GM12878 (cell line): ENCODE results near the gene SLC9A7. TPM values are rescaled to one million over a fixed set of nuclear protein-coding genes. Genes with fewer than 3 reads are reported as not detected.

Experiments
- ATAC-seq: fragments of 200-7000 bp; cut with Tn5 transposase; 3 replicates; pipeline ENCODE4 v1.9.1; 2020; ENCODE audit warnings: mild to moderate bottlenecking, moderate library complexity
- BruUV-seq: library from RNA; stranded (reverse); fragments of 400-500 nt; replicated peaks from 2 replicates; lab custom pipeline; 2021; lab: Mats Ljungman, UMichigan
- CTCF ChIA-PET: fragments of 300-600 bp; sonication (Branson Sonifier 250); formaldehyde crosslinking; extraction: SDS; loops from one replicate; lab custom pipeline; 2021; ENCODE audit warnings: inconsistent platforms; lab: Yijun Ruan, JAX
- POLR2A ChIA-PET: fragments of 350-600 bp; formaldehyde crosslinking; extraction: SDS; loops from one replicate; lab custom pipeline; 2021; ENCODE audit warnings: inconsistent platforms; lab: Charles Lee
- RAD21 ChIA-PET: fragments of 300-600 bp; sonication (Branson Sonifier 250); formaldehyde crosslinking; loops from one replicate; lab custom pipeline; 2023; ENCODE audit warnings: antibody characterized with exemption; ENCODE audit not compliant: unreplicated experiment; lab: Charles Lee
- SMC1A ChIA-PET: fragments of 300-600 bp; sonication (Branson Sonifier 250); formaldehyde crosslinking; loops from one replicate; lab custom pipeline; 2023; ENCODE audit not compliant: unreplicated experiment, uncharacterized antibody; lab: Charles Lee
- DNase-seq: peaks from one replicate; pipeline ENCODE4 v3.0.0-alpha.2; 2011; ENCODE audit warnings: low read depth, low spot score
- FAIRE-seq: peaks from 3 replicates; lab custom pipeline; 2011; peaks lifted over from hg19 to GRCh38; lab: Jason Lieb, UNC
- H2AFZ ChIP-seq: 2 replicates; pipeline ENCODE4 v1.6.0; 2011; ENCODE audit warnings: low read depth, low read length, control low read depth; ENCODE audit not compliant: control insufficient read depth
- H3K27ac ChIP-seq: 2 replicates; pipeline ENCODE4 v1.5.1; 2011; ENCODE audit warnings: control low read depth; ENCODE audit not compliant: control insufficient read depth, insufficient read depth
- H3K27me3 ChIP-seq, 2 experiments: replicated peaks in 1 of 2; 2 replicates each; pipeline versions ENCODE4 v1.6.0 to v1.6.1; 2011; ENCODE audit warnings: low read length in 1 of 2; ENCODE audit not compliant: control insufficient read depth in 2 of 2, insufficient read depth in 2 of 2
- H3K36me3 ChIP-seq, 2 experiments: 2 replicates each; pipeline ENCODE4 v1.5.1; 2011; ENCODE audit warnings: low read length in 1 of 2; ENCODE audit not compliant: control insufficient read depth in 2 of 2, insufficient read depth in 2 of 2
- H3K4me1 ChIP-seq: 2 replicates; pipeline ENCODE4 v1.6.1; 2011; ENCODE audit warnings: mild to moderate bottlenecking, low read length, moderate library complexity, mixed read lengths; ENCODE audit not compliant: control insufficient read depth, insufficient read depth
- H3K4me2 ChIP-seq: 2 replicates; pipeline ENCODE4 v1.6.0; 2011; ENCODE audit warnings: control low read depth; ENCODE audit not compliant: control insufficient read depth, insufficient read depth
- H3K4me3 ChIP-seq: fragments of 200-600 bp; sonication (generic); 2 replicates; pipeline ENCODE4 v1.5.1; 2016
- H3K79me2 ChIP-seq: 2 replicates; pipeline ENCODE4 v1.6.0; 2011; ENCODE audit warnings: low read length; ENCODE audit not compliant: control insufficient read depth, insufficient read depth
- H3K9ac ChIP-seq: 2 replicates; pipeline ENCODE4 v1.8.0; 2011; ENCODE audit warnings: low read length, control low read depth, mixed read lengths; ENCODE audit not compliant: control insufficient read depth, insufficient read depth
- H3K9me3 ChIP-seq: replicated peaks from 3 replicates; pipeline ENCODE4 v1.5.1; 2011; ENCODE audit warnings: mild to moderate bottlenecking, low read length; ENCODE audit not compliant: control insufficient read depth, insufficient read depth
- H4K20me1 ChIP-seq: 2 replicates; pipeline ENCODE4 v1.6.0; 2011; ENCODE audit not compliant: control insufficient read depth, insufficient read depth
- CHD4 ChIP-seq: fragments of 200-600 bp; sonication (generic); IDR thresholded peaks from 2 replicates; pipeline ENCODE4 v1.6.1; 2016; ENCODE audit warnings: mild to moderate bottlenecking
- GATAD2B ChIP-seq: fragments of 450-650 bp; conservative IDR thresholded peaks from 2 replicates; pipeline ENCODE4 v1.6.1; 2017; ENCODE audit warnings: low read depth, mild to moderate bottlenecking, moderate library complexity
- HDAC6 ChIP-seq: fragments of 200-600 bp; sonication (generic); IDR thresholded peaks from one replicate; pipeline ENCODE4 v1.8.0; 2017; ENCODE audit warnings: antibody characterized with exemption; ENCODE audit not compliant: unreplicated experiment
- MYC ChIP-seq: IDR thresholded peaks from 2 replicates; pipeline ENCODE4 v1.6.1; 2011; ENCODE audit warnings: mild to moderate bottlenecking, low read length, moderate library complexity, inconsistent platforms; ENCODE audit not compliant: insufficient read depth, insufficient replicate concordance, insufficient read length, severe bottlenecking
- NR2F1 ChIP-seq: fragments of 450-650 bp; conservative IDR thresholded peaks from 2 replicates; pipeline ENCODE4 v1.6.1; 2017; ENCODE audit warnings: mild to moderate bottlenecking
- SMARCA5 ChIP-seq: fragments of 450-650 bp; IDR thresholded peaks from 2 replicates; pipeline ENCODE4 v1.6.1; 2017; ENCODE audit warnings: mild to moderate bottlenecking
- SPI1 ChIP-seq: IDR thresholded peaks from 2 replicates; pipeline ENCODE4 v1.6.1; 2011; ENCODE audit warnings: low read depth, mild to moderate bottlenecking, low read length, moderate library complexity, borderline replicate concordance; ENCODE audit not compliant: insufficient read depth
- YBX1 ChIP-seq: fragments of 450-650 bp; IDR thresholded peaks from 2 replicates; pipeline ENCODE4 v1.6.1; 2016; ENCODE audit warnings: antibody characterized with exemption
- WGBS: methylation state at CpG from one replicate; pipeline ENCODE4 v1.1.6; 2016; ENCODE audit warnings: low lambda C conversion rate; ENCODE audit not compliant: insufficient replicate concordance, insufficient coverage; ENCODE audit errors: missing lambda C conversion rate; 5-methylcytosine and 5-hydroxymethylcytosine counted together
- in situ Hi-C: fragments of 300-500 bp; cut with MboI; formaldehyde crosslinking; loops from 9 replicates; pipeline ENCODE4 v1.14.3; 2018; ENCODE audit warnings: mixed read lengths
- intact Hi-C: fragments of 100-400 bp; cut with micrococcal nuclease; formaldehyde crosslinking; loops from one replicate; pipeline ENCODE4 v1.14.2; 2022; ENCODE audit not compliant: unreplicated experiment
- polyA plus RNA-seq, 11 experiments: library from polyadenylated mRNA; depleted of rRNA in 4 of 11; unstranded in 6 of 11; stranded (reverse) in 5 of 11; fragments of >200 nt; fragmentation: Nextera tagmentation in 4 of 11; fragmentation: Illumina TruSeq in 1 of 11; extraction: Ambion mirVana in 4 of 11; extraction: Trizol in 1 of 11; gene quantifications; 1 replicate in 1 of 11; 2 replicates in 10 of 11; pipeline versions ENCODE4 v1.2.1 to v1.2.3, GENCODE V29; 2011 to 2016; ENCODE audit warnings: inconsistent platforms in 2 of 11, missing spikeins in 2 of 11, low read depth in 1 of 11
- total RNA-seq, 4 experiments: library from RNA; depleted of rRNA in 3 of 4; stranded (reverse); fragments of >200 nt in 3 of 4; fragmentation: Illumina TruSeq in 1 of 4; extraction: Trizol in 1 of 4; gene quantifications; 2 replicates each; pipeline versions ENCODE4 v1.2.1 to v1.2.3, GENCODE V29; 2013 to 2021

Gene SLC9A7
- total and polyA plus RNA-seq, 10 of the 15 experiments (the other 5 are each of a cell fraction or from before 2014, with no cell fraction given), result 5.0 to 62.8 (median 30.5) TPM

GRCh38 chrX:46678232-46678631 lies 80.7 kb downstream of the SLC9A7 start:
- RAD21 ChIA-PET, result no interaction called here
- peaks cover 4% of the 10 kb centered on the region for H3K79me2 ChIP-seq
- H3K4me3 ChIP-seq, result no peak overlapping the region
- TF ChIP-seq HDAC6, result no peak
- TF ChIP-seq, all 136 proteins: peak for 0
- no peak overlapping the region for H3K4me2 ChIP-seq
- no peak overlapping the region for H3K27ac ChIP-seq
- WGBS, result 100% methylated on average over 2 of the region's 2 CpGs
- no peak for ATAC-seq
- H3K9ac ChIP-seq, result no peak overlapping the region
- no peak for DNase-seq
- POLR2A ChIA-PET, result no interaction called here
- no peaks in the 10 kb centered on the region for H3K27me3 ChIP-seq
- H3K36me3 ChIP-seq, result peaks cover 0 to 2% of the 10 kb centered on the region in 2 experiments; a peak in 1 of 4 replicates
- FAIRE-seq, result no peak
- no peaks in the 10 kb centered on the region; the same call in 2 of the 3 replicates for H3K9me3 ChIP-seq
- CTCF ChIA-PET, result interaction anchor here (0.9 to 1.4 kb wide), 2 partner anchors 24 to 118 kb away, joined by 3 to 4 read pairs; no protein-coding TSS in a partner anchor
- in situ Hi-C loops, result no loop called here
- SMC1A ChIA-PET, result interaction anchor here (1.3 kb wide), 1 partner anchor 16 kb away, joined by 4 read pairs; no protein-coding TSS in a partner anchor
- no TSS peak for BruUV-seq
- intact Hi-C loops, result no loop called here
- H2AFZ ChIP-seq, result no peak overlapping the region
- no peaks in the 10 kb centered on the region for H4K20me1 ChIP-seq
- H3K4me1 ChIP-seq, result peaks cover 6% of the 10 kb centered on the region

DNA sequence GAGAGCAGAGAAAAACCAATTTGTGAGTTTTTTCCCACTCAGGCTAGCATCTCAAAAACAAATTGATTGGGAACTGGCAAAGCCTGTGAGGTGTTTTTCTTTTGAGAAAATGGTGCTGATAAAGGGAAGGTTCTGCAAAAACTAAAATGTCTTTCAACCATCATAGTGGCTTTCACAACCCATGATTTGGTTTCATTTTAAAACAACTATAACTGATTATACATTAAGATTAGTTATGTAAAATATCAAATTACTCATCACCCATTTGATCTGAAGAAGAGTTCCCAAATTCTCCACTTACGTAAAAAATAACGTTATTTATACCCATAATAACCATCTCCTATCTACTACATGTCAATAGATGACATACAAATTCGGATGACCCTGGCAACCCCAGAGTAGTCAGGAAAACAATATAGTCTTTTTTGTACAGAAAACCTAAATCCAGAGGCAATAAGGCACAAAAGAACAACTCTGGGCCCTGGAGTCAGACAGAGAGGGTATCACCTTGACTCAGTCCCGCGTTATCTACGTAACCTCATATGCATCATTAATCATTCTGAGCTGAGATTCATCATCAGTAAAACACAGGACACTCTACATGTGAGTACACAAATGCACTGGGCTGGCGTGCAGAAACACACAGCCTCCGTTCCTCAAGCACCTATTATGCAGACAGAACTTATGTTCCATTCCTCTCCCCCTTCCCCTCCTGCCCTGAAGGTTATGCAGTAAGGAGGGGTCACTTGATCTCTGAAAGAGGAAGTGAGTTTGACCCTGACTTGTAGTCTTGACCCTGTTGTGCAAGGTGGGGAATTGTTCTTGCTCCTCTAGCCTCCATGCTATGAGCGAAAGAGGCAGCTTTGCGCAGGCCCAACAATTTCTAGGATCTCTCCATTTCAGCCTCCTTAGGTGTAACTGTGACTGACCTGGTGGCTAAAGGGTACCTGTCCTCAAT lies 82.2 kb downstream of the SLC9A7 start:
- Histone ChIP-seq H2AFZ (no peak overlapping the region), H3K36me3 (peaks cover 2% of the 10 kb centered on the region in 2 experiments; a peak in 3 of 4 replicates), H4K20me1 (no peaks in the 10 kb centered on the region), H3K4me3 (no peak overlapping the region), H3K4me1 (peaks cover 4% of the 10 kb centered on the region; the same call in 1 of the 2 replicates), H3K27me3 (no peaks in the 10 kb centered on the region)
- 41% methylated on average over 10 of the region's 10 CpGs for WGBS
- ATAC-seq (peak; percentile 57), DNase-seq (no peak), FAIRE-seq (no peak)
- ChIA-PET RAD21 (interaction anchor here (1.3 kb wide), 1 partner anchor 10 kb away, joined by 3 read pairs; no protein-coding TSS in a partner anchor), SMC1A (interaction anchor here (1.3 kb wide), 1 partner anchor 15 kb away, joined by 3 read pairs; no protein-coding TSS in a partner anchor)
- intact Hi-C loops, result no loop called here
- in situ Hi-C loops, result no loop called here
- BruUV-seq, result no TSS peak
- no peak for TF ChIP-seq SMARCA5
- TF ChIP-seq GATAD2B, result no peak
- TF ChIP-seq SPI1, result peak; percentile 85
- no peak for TF ChIP-seq YBX1
- TF ChIP-seq NR2F1, result peak; percentile 65
- TF ChIP-seq CHD4, result no peak
- TF ChIP-seq MYC, result no peak
- TF ChIP-seq, all 136 proteins: peak for 2
- Histone ChIP-seq H3K27ac (no peak overlapping the region), H3K79me2 (no peaks in the 10 kb centered on the region), H3K9ac (no peak overlapping the region), H3K4me2 (0 out of 2 replicates have a peak overlapping the region, but pooled peaks have one; percentile 13), H3K9me3 (no peaks in the 10 kb centered on the region; the same call in 2 of the 3 replicates)
- ChIA-PET POLR2A (no interaction called here), CTCF (interaction anchor here (1.7 to 4.8 kb wide), 2 partner anchors 9 to 37 kb away, joined by 4 to 32 read pairs; no protein-coding TSS in a partner anchor)
